CD4-positive, alpha-beta T cell (primary cell): ENCODE measurements around the gene FOXP4. TPM values are rescaled to one million over a fixed set of nuclear protein-coding genes. Genes with fewer than 3 reads are reported as not detected.

ENCODE experiments used
- ATAC-seq: fragments of 200-7000 bp; cut with Tn5 transposase; one replicate; pipeline ENCODE4 v1.10.0; 2022; ENCODE audit warnings: mild to moderate bottlenecking; ENCODE audit not compliant: poor library complexity
- CTCF ChIA-PET: fragments of 350-600 bp; sonication (Branson Sonifier 250); formaldehyde crosslinking; loops from one replicate; lab custom pipeline; 2021; ENCODE audit warnings: antibody characterized with exemption, inconsistent platforms; lab: Charles Lee
- POLR2A ChIA-PET: fragments of 350-600 bp; sonication (Branson Sonifier 250); formaldehyde crosslinking; loops from one replicate; lab custom pipeline; 2021; ENCODE audit warnings: antibody characterized with exemption, inconsistent platforms; lab: Charles Lee
- DNase-seq, 14 experiments: peaks; one replicate each; pipeline ENCODE4 v3.0.0-alpha.2; 2013 to 2020; ENCODE audit warnings: mixed read lengths in 2 of 14
- H3K27ac ChIP-seq, 2 donors: one replicate each; pipeline versions ENCODE4 v1.5.1 to v1.7.0; 2013; ENCODE audit warnings: low read length in 2 of 2, low read depth in 1 of 2, mild to moderate bottlenecking in 1 of 2
- H3K27me3 ChIP-seq, 2 experiments: 1 replicate in 1 of 2; 2 replicates in 1 of 2; pipeline versions ENCODE4 v1.6.1 to v1.7.0; 2013; ENCODE audit warnings: low read length in 2 of 2, control low read depth in 1 of 2, mild to moderate bottlenecking in 1 of 2, moderate library complexity in 1 of 2; ENCODE audit not compliant: insufficient read depth in 2 of 2, control insufficient read depth in 1 of 2
- H3K36me3 ChIP-seq: one replicate; pipeline ENCODE4 v1.6.1; 2013; ENCODE audit warnings: low read length, control low read depth; ENCODE audit not compliant: insufficient read depth
- H3K4me1 ChIP-seq: one replicate; pipeline ENCODE4 v1.6.1; 2013; ENCODE audit warnings: low read length, control low read depth; ENCODE audit not compliant: insufficient read depth
- H3K4me3 ChIP-seq: one replicate; pipeline ENCODE4 v1.5.1; 2013; ENCODE audit warnings: mild to moderate bottlenecking, low read length, moderate library complexity
- H3K9me3 ChIP-seq, 2 experiments: 1 replicate in 1 of 2; 2 replicates in 1 of 2; pipeline versions ENCODE4 v1.6.1 to v1.7.0; 2013; ENCODE audit warnings: low read length in 2 of 2, mild to moderate bottlenecking in 2 of 2, control low read depth in 1 of 2, moderate library complexity in 1 of 2; ENCODE audit not compliant: control insufficient read depth in 1 of 2, insufficient read depth in 1 of 2
- H3K27ac Mint-ChIP-seq: one replicate; pipeline ENCODE4 v1.8.0; 2020; ENCODE audit warnings: mixed read lengths
- H3K27me3 Mint-ChIP-seq: one replicate; pipeline ENCODE4 v1.8.0; 2021; ENCODE audit warnings: mixed read lengths
- H3K36me3 Mint-ChIP-seq: one replicate; pipeline ENCODE4 v1.8.0; 2021; ENCODE audit warnings: low read depth, mixed read lengths
- H3K4me1 Mint-ChIP-seq: one replicate; pipeline ENCODE4 v1.8.0; 2021; ENCODE audit warnings: low read depth, mixed read lengths
- H3K4me3 Mint-ChIP-seq: one replicate; pipeline ENCODE4 v1.8.0; 2020; ENCODE audit warnings: mild to moderate bottlenecking, mixed read lengths
- H3K9me3 Mint-ChIP-seq: one replicate; pipeline ENCODE4 v1.8.0; 2020; ENCODE audit warnings: mixed read lengths
- intact Hi-C, 2 experiments: fragments of 100-400 bp; cut with DNase I in 1 of 2; cut with micrococcal nuclease in 1 of 2; formaldehyde crosslinking; loops; one replicate each; pipeline versions ENCODE4 v1.15.1 to v1.9.0; 2023 to 2025; cut with DNase I, micrococcal nuclease
- total RNA-seq, 174 experiments: library from RNA in 2 of 174; stranded (reverse) in 2 of 174; gene quantifications; one replicate each; pipeline ENCODE4 v1.2.3 and lab custom pipeline; 2021 to 2026
- TF ChIP-seq, protein P1 (sequence below): fragments of 200-600 bp; IDR thresholded peaks from one replicate; pipeline ENCODE4 v1.8.0; 2022; ENCODE audit warnings: antibody characterized with exemption, mild to moderate bottlenecking

The FOXP4 gene
- total RNA-seq, 2 experiments from 2014 or later = 3.7 to 3.9 TPM

GRCh38 chr6:41527721-41528408, 18.3 kb upstream of the FOXP4 start:
- no peaks in the 10 kb centered on the region for H3K36me3 Mint-ChIP-seq
- peaks cover 23% of the 10 kb centered on the region for H3K4me1 ChIP-seq
- H3K27ac Mint-ChIP-seq = no peak overlapping the region
- DNase-seq (no peak), ATAC-seq (no peak)
- H3K27me3 ChIP-seq = peaks cover 5 to 8% of the 10 kb centered on the region in 2 experiments
- H3K27ac ChIP-seq = no peak overlapping the region
- intact Hi-C loops = loop anchor here in 1 of 2 experiments (5.0 kb wide), 1 partner anchor 76 kb away; no protein-coding TSS in a partner anchor
- POLR2A ChIA-PET = no interaction called here
- no peaks in the 10 kb centered on the region for H3K9me3 Mint-ChIP-seq
- no peak overlapping the region for H3K4me3 ChIP-seq
- CTCF ChIA-PET = no interaction called here
- H3K4me1 Mint-ChIP-seq = peaks cover 19% of the 10 kb centered on the region
- H3K9me3 ChIP-seq = no peaks in the 10 kb centered on the region
- peaks cover 15% of the 10 kb centered on the region for H3K27me3 Mint-ChIP-seq
- TF ChIP-seq, protein P1, sequence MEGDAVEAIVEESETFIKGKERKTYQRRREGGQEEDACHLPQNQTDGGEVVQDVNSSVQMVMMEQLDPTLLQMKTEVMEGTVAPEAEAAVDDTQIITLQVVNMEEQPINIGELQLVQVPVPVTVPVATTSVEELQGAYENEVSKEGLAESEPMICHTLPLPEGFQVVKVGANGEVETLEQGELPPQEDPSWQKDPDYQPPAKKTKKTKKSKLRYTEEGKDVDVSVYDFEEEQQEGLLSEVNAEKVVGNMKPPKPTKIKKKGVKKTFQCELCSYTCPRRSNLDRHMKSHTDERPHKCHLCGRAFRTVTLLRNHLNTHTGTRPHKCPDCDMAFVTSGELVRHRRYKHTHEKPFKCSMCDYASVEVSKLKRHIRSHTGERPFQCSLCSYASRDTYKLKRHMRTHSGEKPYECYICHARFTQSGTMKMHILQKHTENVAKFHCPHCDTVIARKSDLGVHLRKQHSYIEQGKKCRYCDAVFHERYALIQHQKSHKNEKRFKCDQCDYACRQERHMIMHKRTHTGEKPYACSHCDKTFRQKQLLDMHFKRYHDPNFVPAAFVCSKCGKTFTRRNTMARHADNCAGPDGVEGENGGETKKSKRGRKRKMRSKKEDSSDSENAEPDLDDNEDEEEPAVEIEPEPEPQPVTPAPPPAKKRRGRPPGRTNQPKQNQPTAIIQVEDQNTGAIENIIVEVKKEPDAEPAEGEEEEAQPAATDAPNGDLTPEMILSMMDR = no peak
- H3K36me3 ChIP-seq = no peaks in the 10 kb centered on the region
- no peak overlapping the region for H3K4me3 Mint-ChIP-seq

DNA sequence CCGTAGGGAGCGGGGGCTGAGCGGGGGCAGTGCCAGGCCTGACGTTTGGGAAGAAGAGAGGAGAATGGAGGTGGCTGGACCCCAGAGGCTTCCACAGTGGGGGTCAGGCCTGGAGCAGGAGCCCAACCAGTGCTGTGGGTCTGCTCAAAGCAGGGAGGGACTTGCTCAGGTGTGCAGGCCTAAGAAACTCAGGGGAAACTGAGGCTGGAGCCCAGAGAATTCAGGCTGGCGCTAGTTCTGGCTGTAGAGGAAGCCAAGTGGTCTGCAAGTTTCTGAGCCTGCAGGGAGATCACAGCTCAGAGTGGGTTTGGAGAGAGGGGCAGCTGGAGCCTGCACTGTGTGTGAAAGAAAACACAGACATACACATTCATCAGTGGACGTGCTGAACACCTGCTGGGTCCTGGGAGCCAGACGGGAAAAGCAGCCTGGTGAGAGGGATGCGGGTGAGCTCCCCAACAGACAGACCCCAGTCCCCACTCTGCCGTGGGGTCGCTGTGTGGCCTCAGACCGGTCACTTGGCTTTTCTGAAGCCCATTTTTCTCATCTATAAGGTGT, 17.7 kb upstream of the FOXP4 start:
- H3K36me3 ChIP-seq = no peaks in the 10 kb centered on the region
- Mint-ChIP-seq H3K27me3 (peaks cover 14% of the 10 kb centered on the region), H3K27ac (no peak overlapping the region), H3K36me3 (no peaks in the 10 kb centered on the region), H3K4me1 (peaks cover 25% of the 10 kb centered on the region), H3K9me3 (no peaks in the 10 kb centered on the region), H3K4me3 (no peak overlapping the region)
- H3K9me3 ChIP-seq = no peaks in the 10 kb centered on the region
- TF ChIP-seq, protein P1 = no peak
- ChIA-PET CTCF (no interaction called here), POLR2A (interaction anchor here (0.9 kb wide), 1 partner anchor 68 kb away, joined by 3 read pairs; no protein-coding TSS in a partner anchor)
- no peak overlapping the region for H3K27ac ChIP-seq
- peaks cover 2% of the 10 kb centered on the region in 2 experiments for H3K27me3 ChIP-seq
- no peak overlapping the region for H3K4me3 ChIP-seq
- intact Hi-C loops = loop anchor here in 1 of 2 experiments (5.0 kb wide), 1 partner anchor 76 kb away; no protein-coding TSS in a partner anchor
- peaks cover 29% of the 10 kb centered on the region for H3K4me1 ChIP-seq
- DNase-seq (no peak), ATAC-seq (no peak)

DNA sequence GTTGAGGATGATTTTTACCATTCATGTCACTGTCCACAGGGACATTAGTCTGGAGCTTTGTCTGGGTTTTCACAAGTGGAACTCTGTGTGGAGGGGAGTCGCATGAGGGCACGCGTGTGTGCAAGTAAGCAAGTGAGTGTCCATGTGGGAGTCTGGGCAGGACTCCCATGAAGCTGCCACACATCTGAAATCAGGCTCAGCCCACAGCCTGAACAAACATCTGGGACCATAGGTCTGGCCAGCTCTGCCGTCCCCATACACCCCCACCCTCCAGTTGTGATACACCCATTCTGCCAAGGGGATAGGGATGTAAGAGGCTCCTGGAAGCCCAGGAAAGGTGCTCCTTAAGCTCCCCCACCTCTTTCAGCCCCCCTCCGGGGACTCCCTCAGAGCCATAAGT, 17.1 kb upstream of the FOXP4 start:
- peaks cover 26% of the 10 kb centered on the region for H3K4me1 Mint-ChIP-seq
- H3K36me3 ChIP-seq = no peaks in the 10 kb centered on the region
- peaks cover 11% of the 10 kb centered on the region for H3K27me3 Mint-ChIP-seq
- H3K4me1 ChIP-seq = peaks cover 31% of the 10 kb centered on the region
- ATAC-seq (no peak), DNase-seq (no peak)
- no peak overlapping the region for H3K4me3 ChIP-seq
- TF ChIP-seq, protein P1 = no peak
- H3K27ac ChIP-seq = no peak overlapping the region
- H3K27ac Mint-ChIP-seq = no peak overlapping the region
- H3K27me3 ChIP-seq = peaks cover 0 to 2% of the 10 kb centered on the region in 2 experiments
- H3K9me3 ChIP-seq = no peaks in the 10 kb centered on the region
- H3K4me3 Mint-ChIP-seq = no peak overlapping the region
- intact Hi-C loops = loop anchor here in 1 of 2 experiments (5.0 kb wide), 1 partner anchor 77 kb away; no protein-coding TSS in a partner anchor
- ChIA-PET POLR2A (interaction anchor here (0.9 kb wide), 1 partner anchor 68 kb away, joined by 3 read pairs; no protein-coding TSS in a partner anchor), CTCF (no interaction called here)
- H3K36me3 Mint-ChIP-seq = no peaks in the 10 kb centered on the region
- H3K9me3 Mint-ChIP-seq = no peaks in the 10 kb centered on the region
